GM12875 (cell line): Measurements from ENCODE around the gene COTL1.

Experiments used
- H3K4me3 ChIP-seq: one replicate; pipeline ENCODE4 v1.5.1; 2011; ENCODE audit warnings: low read depth, low read length, control low read depth
- TF ChIP-seq, protein P1 (sequence below): IDR thresholded peaks from 2 replicates; pipeline ENCODE4 v1.5.1; 2011; ENCODE audit warnings: low read depth, mild to moderate bottlenecking, control low read depth, inconsistent platforms, low read length, moderate library complexity, borderline replicate concordance; ENCODE audit not compliant: insufficient read depth

The COTL1 gene

DNA sequence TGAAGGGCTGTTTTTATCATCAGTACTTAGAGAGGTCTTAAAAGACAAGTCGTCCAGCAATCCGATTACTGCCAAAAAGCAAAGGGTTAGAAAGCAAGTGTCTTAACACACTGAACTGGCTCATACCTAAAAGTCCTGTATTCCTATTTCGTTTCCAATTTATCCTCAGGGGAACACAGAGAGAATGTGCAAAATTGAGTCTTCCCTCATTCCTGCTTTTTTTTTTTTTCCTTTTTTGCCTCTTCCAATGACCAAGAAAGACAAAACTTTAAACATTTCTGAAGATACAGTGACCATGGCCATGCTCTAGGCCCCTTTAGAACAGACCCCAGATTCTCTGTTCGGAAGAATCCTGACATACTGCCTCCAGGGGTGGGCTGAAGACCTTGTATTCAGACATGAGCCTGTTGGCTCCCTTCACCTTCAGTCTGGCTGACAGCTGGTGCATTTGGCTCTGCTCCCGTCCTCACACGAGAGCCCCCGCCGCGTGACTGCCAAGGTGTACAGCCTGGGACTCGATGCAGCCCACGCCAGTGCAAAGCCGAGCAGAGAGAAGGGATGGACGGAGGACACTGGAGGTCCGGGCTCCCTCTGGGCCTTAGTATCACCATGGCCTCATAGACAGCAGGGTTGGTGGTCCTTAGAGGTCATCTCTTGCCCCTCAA lies 47.0 kb downstream of the COTL1 start:
- H3K4me3 ChIP-seq: no peak overlapping the region
- TF ChIP-seq, protein P1, sequence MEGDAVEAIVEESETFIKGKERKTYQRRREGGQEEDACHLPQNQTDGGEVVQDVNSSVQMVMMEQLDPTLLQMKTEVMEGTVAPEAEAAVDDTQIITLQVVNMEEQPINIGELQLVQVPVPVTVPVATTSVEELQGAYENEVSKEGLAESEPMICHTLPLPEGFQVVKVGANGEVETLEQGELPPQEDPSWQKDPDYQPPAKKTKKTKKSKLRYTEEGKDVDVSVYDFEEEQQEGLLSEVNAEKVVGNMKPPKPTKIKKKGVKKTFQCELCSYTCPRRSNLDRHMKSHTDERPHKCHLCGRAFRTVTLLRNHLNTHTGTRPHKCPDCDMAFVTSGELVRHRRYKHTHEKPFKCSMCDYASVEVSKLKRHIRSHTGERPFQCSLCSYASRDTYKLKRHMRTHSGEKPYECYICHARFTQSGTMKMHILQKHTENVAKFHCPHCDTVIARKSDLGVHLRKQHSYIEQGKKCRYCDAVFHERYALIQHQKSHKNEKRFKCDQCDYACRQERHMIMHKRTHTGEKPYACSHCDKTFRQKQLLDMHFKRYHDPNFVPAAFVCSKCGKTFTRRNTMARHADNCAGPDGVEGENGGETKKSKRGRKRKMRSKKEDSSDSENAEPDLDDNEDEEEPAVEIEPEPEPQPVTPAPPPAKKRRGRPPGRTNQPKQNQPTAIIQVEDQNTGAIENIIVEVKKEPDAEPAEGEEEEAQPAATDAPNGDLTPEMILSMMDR: no peak

DNA sequence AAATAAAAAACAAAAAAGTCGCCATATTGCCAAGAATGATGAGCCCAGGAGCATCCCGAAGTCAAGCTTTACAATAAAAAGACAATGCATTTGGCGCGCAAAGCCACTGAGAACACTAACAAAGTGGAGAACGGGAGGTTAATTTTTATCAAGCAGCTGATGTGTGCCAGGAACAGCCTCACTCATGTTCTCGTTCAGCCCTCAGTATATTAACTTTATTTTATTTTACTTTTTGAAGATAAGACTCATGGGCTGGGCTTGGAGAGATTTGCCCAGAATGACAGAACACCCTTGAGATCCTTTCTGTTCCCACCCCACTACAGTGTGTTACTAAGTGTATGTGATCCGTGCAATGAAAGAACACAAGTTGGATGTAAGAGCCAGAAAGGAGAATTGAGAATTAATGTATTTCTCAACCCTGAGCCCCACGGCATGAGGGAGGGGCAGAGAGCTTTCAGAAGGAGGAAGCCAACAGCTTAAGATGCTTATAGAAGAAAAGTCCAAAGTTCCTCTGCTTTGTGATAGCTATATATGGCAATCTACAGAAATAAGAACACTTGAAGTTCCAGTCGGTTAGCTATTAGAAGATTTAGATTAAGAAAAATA lies 48.4 kb downstream of the COTL1 start:
- TF ChIP-seq, protein P1: no peak
- no peak overlapping the region for H3K4me3 ChIP-seq

DNA sequence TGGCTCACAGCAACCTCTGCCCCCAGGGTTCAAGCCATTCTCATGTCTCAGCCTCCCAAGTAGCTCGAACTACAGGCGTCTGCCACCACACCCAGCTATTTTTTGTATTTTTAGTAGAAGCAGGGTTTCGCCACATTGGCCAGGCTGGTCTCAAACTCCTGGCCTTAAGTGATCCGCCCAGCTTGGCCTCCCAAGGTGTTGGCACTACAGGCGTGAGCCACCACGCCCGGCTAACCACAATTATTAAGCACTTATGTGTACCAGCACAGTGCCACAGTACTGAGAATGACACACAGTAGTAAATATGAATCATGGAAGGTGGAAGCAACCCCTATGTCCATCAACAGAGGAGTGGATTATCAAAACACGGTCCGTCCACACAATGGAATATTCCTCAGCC lies 49.8 kb downstream of the COTL1 start:
- H3K4me3 ChIP-seq: no peak overlapping the region
- TF ChIP-seq, protein P1: no peak

DNA sequence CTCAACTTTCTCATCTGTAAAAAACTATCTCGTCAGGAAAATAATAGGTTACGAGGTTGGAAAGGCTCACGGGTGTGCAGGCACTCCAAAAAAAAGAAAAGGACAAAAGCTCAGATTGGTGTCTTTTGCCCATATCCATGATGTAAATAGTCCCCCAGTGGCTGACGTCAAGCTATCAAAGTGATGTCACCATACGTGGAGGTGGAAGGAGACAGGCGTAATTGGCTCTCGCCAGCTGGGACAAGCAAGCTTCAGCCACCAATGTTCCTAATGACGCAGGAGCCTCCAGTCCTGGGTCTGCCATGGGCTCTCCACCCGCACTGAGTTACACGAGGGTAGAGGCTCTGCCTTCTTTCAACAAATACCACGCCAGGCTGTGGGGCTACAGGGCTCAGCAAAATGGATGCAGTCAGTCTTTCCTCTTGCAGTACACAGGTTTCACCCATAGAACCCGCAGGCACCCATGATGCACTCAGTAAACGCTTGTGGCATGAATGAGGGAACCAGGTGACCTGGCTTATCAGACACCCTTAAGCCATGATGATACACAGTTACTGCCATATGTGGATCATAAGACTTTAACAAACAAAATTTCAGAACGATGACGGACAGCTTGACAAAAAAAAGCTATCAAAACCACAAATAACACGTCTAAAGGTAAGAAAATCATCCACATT lies 50.5 kb downstream of the COTL1 start:
- H3K4me3 ChIP-seq: no peak overlapping the region
- TF ChIP-seq, protein P1: no peak

DNA sequence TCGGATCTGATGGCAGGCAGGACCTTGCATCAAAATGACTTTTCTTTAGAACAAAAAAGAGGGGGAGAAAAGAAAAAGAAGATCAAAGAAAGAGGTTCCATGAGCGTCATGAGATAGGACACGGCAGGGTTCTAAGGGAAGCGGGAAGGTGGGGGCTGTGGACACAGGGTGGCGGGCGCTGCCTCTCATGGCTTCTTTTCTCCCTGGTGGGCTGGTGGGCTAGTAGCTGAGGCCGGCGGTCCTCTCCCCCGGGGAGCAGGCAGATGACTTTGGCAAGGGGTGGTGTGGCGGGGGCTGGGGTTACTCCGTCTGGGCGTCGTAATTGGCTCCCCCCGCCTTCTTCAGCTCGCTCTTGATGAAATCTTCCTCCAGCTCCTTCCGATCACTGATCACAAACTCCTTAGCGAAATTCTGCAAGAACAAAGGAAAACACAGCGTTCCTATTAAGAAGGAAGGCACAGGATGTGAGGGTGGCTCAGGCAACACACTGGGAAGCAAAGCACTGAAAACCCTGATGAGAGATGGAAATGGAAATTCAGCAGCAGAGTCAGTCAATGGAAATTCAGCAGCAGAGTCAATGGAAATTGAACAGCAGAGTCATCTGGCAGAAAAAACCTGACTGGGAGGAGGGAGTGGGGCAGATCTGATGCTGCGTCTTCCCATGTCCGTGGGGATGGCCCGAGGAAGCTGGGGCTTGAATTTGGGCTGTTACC lies 51.2 kb downstream of the COTL1 start:
- H3K4me3 ChIP-seq: no peak overlapping the region
- TF ChIP-seq, protein P1: no peak

DNA sequence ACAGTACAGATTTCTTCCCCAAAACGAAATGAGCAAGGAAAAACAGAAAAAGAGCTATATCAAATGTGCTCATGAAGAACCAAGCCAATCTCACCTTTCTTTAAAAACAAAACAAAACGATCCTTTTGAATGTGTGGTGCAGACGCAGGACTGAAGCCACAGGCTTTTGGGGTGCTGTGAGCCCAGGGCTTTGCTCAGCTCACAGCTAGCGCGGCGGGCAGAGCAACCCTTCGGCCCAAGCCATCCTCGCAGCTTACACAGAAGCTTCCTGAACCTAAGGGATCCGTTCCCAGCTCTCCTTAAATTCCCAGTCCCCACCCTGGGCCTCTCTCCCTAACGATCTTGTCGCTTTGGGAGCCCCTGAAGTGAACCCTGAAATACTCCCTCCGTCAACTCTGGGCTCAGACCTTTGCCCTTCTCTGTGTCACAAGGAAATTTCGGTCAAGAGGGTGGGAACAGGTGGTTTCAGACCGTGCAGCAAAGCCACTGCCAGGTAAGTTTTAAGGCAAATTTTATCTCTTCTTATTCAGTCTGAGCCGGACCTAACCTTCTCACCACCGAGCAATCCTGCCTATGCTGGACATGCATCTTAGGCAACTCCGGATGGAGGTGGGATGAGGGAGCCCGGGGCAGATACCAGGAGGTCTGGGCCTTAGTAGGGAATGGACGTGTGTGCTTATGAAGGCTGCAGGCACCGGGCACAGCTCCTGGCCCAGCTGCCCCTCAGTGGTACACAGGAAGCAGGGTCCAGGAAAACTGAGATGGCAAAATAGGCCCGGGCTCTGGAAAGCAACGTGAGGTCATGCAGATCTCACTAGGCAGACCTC lies 52.0 kb downstream of the COTL1 start:
- no peak overlapping the region for H3K4me3 ChIP-seq
- TF ChIP-seq, protein P1: no peak
